GM19240 (cell line): Measurements from ENCODE around the gene OR51D1.

Experiments
- DNase-seq: peaks from one replicate; pipeline ENCODE4 v3.0.0; 2011; ENCODE audit warnings: low spot score; ENCODE audit not compliant: insufficient read length

OR51D1 gene

DNA sequence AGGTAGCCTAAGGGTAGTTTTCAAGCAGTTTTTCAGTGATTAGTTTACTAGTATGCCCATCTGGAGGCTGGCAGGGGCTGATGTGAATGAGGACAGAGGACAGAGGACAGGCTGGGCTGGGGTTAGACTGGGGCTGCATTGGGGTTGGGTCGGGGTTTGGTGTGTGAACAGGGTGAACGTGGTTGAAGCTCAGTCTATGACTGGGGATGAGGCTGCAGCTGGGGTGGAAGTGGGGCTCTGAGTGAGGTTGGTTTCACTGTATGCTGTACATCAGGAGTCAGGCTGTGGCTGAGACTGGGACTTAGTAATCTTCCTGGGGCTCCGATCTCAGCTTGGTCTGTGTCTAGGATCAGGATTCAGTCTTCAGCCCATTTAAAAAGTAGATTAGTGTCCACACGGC is 7.0 kb downstream of the OR51D1 start:
- DNase-seq = no peak

GRCh38 chr11:4645974-4646373 is 8.7 kb downstream of the OR51D1 start:
- no peak for DNase-seq

GRCh38 chr11:4647766-4648165 is 10.5 kb downstream of the OR51D1 start:
- no peak for DNase-seq

- DNase-seq = no peak
Measured at GRCh38 chr11:4654635-4655369, 17.5 kb downstream of the OR51D1 start.

GRCh38 chr11:4658629-4659445 is 21.6 kb downstream of the OR51D1 start:
- no peak for DNase-seq

DNA sequence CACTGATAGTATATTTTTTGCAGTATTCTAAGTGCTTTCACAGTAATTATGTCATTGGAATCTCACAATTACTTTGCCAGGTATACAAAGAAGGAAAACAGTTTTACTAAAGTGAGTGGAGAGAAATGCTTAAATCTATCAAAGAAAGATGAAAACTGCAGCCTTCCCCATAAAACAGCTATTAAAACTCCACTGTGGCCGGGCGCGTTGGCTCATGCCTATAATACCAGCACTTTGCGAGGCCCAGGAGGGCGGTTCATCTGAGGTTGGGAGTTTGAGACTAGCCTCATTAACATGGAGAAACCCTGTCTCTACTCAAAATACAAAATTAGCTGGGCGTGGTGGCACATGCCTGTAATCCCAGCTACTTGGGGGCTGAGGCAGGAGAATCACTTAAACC is 25.6 kb downstream of the OR51D1 start:
- no peak for DNase-seq

DNA sequence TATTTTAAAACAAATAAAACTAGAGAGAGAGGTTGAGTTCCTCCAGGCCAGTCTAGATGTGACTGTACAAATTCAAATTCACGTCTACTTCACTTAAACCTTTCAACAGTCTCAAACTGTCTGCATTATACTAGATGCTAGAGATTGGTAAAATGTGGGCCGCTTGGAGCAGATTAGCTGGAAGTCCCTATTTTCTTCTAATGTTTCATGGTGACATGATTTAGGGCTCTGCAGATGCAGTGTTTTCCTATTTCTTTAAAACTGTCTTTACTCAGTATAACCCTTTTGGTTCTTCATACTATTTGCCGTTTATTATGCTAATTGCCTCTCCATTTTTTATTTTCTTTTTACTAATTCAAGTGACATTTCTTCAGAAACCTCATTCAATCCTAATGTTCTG is 26.9 kb downstream of the OR51D1 start:
- DNase-seq = no peak

- no peak for DNase-seq
Measured at GRCh38 chr11:4664786-4665185, 27.5 kb downstream of the OR51D1 start.

GRCh38 chr11:4665424-4665823 is 28.1 kb downstream of the OR51D1 start:
- no peak for DNase-seq

GRCh38 chr11:4671741-4672140 is 34.5 kb downstream of the OR51D1 start:
- DNase-seq = no peak

DNA sequence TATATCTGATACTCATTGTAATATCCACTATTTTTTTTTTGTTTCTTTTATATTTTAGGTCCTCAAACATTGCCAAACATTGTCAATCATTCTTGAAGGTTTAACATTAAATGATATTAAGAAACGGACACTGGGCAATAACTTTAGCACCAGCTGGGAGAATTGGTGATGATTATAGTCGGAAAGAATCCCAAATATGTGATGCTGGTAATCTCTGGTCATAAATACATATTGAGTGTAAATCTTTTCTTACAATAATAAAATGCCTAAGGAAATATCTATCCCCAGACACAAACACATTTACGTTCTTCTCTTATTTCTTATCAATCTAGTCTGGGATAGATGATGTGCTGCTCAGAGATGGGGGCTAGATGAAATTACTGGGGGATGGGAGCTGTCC is 35.2 kb downstream of the OR51D1 start:
- DNase-seq = no peak

- DNase-seq = no peak
Measured at GRCh38 chr11:4673781-4674180, 36.5 kb downstream of the OR51D1 start.

DNA sequence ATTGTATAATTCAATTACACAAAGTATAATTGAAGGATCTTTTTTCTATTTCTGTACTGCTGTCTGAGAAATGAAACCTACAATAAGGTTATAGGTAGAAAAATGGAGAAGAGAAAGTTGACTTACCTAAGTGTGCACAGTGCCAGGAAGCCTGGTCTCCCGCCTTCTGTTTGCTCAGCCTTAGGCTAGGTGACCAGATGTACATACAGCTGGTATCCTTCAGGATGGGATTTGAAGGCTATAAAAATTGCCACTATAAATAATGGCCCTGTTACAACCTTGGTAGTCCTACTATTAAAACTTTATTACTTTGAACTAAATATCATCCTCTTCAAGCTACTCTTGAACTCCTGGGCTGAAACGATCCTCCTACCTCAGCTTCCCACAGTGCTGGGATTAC is 40.7 kb downstream of the OR51D1 start:
- DNase-seq = no peak

DNA sequence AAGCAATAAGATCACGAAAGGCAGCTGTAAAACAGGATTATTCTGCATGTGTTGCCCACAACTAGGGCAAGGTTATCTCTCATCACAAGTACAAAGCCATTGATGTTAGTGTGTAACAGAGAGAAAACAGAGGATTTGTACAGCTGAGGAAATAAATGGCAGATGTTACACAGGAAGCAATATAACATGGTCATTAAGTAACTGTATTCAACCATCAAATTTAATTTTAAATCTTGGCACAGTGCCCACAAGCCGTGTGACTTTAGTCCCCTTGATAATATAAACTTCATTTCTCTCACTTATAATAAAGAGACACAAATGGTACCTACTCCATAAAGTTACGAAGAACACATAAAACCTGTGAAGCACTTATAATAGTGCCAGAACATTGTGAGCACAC is 43.1 kb downstream of the OR51D1 start:
- DNase-seq = no peak

- DNase-seq = no peak
Measured at GRCh38 chr11:4682623-4683419, 45.5 kb downstream of the OR51D1 start.

- no peak for DNase-seq
Measured at GRCh38 chr11:4684631-4685285, 47.5 kb downstream of the OR51D1 start.
